Activated T-cell treated with anti-CD3 and anti-CD28 coated beads, Interleukin-2, amount 50 U/mL, for 4 hours (primary cell): Measurements from ENCODE around the gene TMEM94. TPM values are rescaled to one million over a fixed set of nuclear protein-coding genes. Genes with fewer than 3 reads are reported as not detected.

ENCODE experiments used
- ATAC-seq, 2 donors: fragments of 200-7000 bp; cut with Tn5 transposase; one replicate each; pipeline ENCODE4 v1.10.0; 2021
- DNase-seq: peaks from one replicate; pipeline ENCODE4 v3.0.0-alpha.2; 2020
- H3K27me3 Mint-ChIP-seq: one replicate; pipeline ENCODE4 v1.8.0; 2021; ENCODE audit warnings: low read depth, mixed read lengths
- H3K36me3 Mint-ChIP-seq: one replicate; pipeline ENCODE4 v1.8.0; 2022; ENCODE audit warnings: mixed read lengths; ENCODE audit not compliant: insufficient read depth
- H3K4me1 Mint-ChIP-seq: one replicate; pipeline ENCODE4 v1.8.0; 2021; ENCODE audit warnings: low read depth, mixed read lengths
- H3K4me3 Mint-ChIP-seq: one replicate; pipeline ENCODE4 v1.8.0; 2021; ENCODE audit warnings: mild to moderate bottlenecking, moderate library complexity, mixed read lengths
- H3K9me3 Mint-ChIP-seq: one replicate; pipeline ENCODE4 v1.8.0; 2021; ENCODE audit warnings: mixed read lengths
- total RNA-seq, 3 donors: library from RNA; stranded (reverse); gene quantifications; one replicate each; pipeline ENCODE4 v1.2.1, GENCODE V29; 2021

Gene TMEM94
- total RNA-seq, 3 donors from 2014 or later, result 44.0 to 49.6 (median 46.6) TPM

GRCh38 chr17:75542229-75542628 is 85.8 kb downstream of the TMEM94 start:
- Mint-ChIP-seq H3K4me1 (no peaks in the 10 kb centered on the region), H3K27me3 (no peaks in the 10 kb centered on the region), H3K9me3 (no peaks in the 10 kb centered on the region), H3K36me3 (peaks cover 2% of the 10 kb centered on the region), H3K4me3 (no peak overlapping the region)
- no peak for ATAC-seq
- no peak for DNase-seq

DNA sequence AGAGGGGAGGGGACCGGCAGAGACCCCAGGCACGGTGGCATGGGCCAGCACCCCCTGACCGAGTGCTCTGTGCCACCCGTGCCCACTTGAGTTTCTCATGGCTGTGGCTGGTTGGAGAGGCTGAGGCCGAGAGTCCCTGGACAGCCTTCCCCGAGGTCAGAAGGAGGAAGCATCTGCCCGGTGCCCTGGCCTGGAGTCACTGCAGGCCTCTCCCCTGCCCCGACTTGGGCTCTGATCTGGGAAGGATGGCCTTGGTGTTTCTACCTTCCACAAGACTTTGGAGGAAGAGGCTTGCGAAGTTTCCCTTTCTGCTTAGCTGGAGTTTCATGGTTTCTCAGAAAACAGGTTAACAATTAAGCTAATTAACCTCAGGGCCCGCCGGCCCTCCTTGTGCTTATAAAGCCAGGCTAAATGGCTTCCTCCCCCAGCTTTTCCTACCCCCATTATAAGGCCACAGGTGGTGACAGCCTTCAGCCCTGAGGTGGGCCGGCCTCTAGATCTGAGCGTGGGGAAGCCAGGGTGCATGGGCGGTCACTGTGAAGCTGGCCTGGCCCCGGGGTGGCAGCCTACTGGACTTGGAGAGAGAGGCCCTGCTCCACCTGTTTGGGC is 86.4 kb downstream of the TMEM94 start:
- H3K9me3 Mint-ChIP-seq, result no peaks in the 10 kb centered on the region
- DNase-seq (no peak), ATAC-seq (no peak)
- no peak overlapping the region for H3K4me3 Mint-ChIP-seq
- no peaks in the 10 kb centered on the region for H3K27me3 Mint-ChIP-seq
- peaks cover 4% of the 10 kb centered on the region for H3K36me3 Mint-ChIP-seq
- H3K4me1 Mint-ChIP-seq, result no peaks in the 10 kb centered on the region

GRCh38 chr17:75544250-75544649 is 87.8 kb downstream of the TMEM94 start:
- ATAC-seq, result no peak
- Mint-ChIP-seq H3K4me3 (no peak overlapping the region), H3K9me3 (no peaks in the 10 kb centered on the region), H3K36me3 (peaks cover 5% of the 10 kb centered on the region), H3K27me3 (no peaks in the 10 kb centered on the region), H3K4me1 (no peaks in the 10 kb centered on the region)
- DNase-seq, result no peak

DNA sequence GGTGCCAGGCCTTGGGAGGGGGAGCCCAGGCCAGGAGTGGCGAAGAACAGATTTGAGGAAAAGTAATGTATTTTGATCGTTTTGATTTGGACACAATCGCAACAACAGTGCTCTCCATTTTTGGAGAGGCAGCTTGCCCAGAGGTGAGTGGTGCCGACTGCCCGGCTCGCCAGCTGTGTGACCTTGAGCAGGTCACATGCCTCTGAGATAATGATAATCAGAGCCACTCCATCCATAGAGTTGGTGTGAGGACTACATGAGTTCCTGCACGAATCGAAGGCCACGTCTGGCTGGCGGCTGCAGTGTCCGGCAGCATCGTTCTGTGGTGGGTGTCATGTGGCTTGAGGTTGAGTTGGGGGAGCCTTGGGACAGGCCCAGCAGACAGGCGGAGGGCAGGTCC is 89.7 kb downstream of the TMEM94 start:
- H3K27me3 Mint-ChIP-seq, result no peaks in the 10 kb centered on the region
- no peaks in the 10 kb centered on the region for H3K9me3 Mint-ChIP-seq
- DNase-seq (no peak), ATAC-seq (no peak)
- H3K4me3 Mint-ChIP-seq, result no peak overlapping the region
- H3K4me1 Mint-ChIP-seq, result peaks cover 2% of the 10 kb centered on the region
- H3K36me3 Mint-ChIP-seq, result peaks cover 5% of the 10 kb centered on the region

DNA sequence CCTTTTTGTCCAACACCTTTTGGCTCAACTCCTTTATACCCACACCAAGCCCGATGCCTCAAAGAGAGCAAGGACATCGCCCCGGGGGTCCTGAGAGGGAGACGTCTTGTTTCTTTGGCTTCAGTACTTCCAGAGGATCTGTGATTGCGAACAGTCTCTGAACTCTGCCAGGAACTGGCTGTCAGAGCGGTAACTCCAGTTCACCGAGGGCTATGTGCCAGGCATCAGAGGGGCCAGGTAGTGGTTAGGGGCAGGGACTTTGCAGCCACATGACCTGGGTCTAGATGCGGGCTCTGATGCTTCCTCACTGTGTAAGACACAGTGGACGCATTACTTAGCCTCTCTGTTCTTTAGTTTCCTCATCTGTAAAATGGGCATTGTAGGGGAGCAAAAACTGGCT is 90.7 kb downstream of the TMEM94 start:
- peaks cover 2% of the 10 kb centered on the region for H3K4me1 Mint-ChIP-seq
- ATAC-seq, result no peak
- DNase-seq, result no peak
- no peak overlapping the region for H3K4me3 Mint-ChIP-seq
- no peaks in the 10 kb centered on the region for H3K27me3 Mint-ChIP-seq
- H3K36me3 Mint-ChIP-seq, result peaks cover 5% of the 10 kb centered on the region
- no peaks in the 10 kb centered on the region for H3K9me3 Mint-ChIP-seq

DNA sequence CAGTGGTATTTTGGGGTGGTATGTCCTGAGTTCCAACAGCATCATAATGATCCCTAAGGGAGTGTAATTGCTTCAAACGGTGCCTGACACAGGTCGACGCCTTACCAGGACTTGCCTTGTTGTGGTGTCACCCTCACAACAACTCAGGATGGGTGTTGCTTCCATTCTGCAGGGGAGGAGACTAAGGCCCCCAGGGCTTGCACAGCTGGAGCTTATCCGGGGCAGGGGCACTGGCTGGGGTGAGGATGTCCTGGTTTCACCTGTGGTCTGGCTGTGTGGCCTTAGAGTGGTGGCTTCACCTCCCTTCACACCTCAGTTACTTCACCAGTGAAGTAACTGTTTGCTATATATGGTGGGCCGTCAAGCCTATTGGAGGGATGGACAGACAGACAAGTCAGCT is 92.4 kb downstream of the TMEM94 start:
- Mint-ChIP-seq H3K27me3 (no peaks in the 10 kb centered on the region), H3K36me3 (peaks cover 5% of the 10 kb centered on the region), H3K4me3 (no peak overlapping the region), H3K4me1 (peaks cover 2% of the 10 kb centered on the region), H3K9me3 (no peaks in the 10 kb centered on the region)
- ATAC-seq (no peak), DNase-seq (no peak)

Other genes with a start within 250 kb of the TMEM94 start
- gene GGA3, start 195.0 kb upstream of the TMEM94 start, total RNA-seq, result 10 to 100 TPM; 64.2 to 80.5 (median 71.2) TPM
- 100 to 1,000 TPM; 131 to 167 (median 160) TPM for gene MRPS7, start 194.8 kb upstream of the TMEM94 start, total RNA-seq
- 10 to 100 TPM; 35.4 to 39.8 (median 38.4) TPM for gene MIF4GD, start 185.4 kb upstream of the TMEM94 start, total RNA-seq
- gene SLC25A19, start 167.2 kb upstream of the TMEM94 start, total RNA-seq, result 100 to 1,000 TPM; 111 to 140 (median 134) TPM
- gene GRB2, start 51.0 kb upstream of the TMEM94 start, total RNA-seq, result 100 to 1,000 TPM; 186 to 210 (median 207) TPM
- gene CASKIN2, start 58.9 kb downstream of the TMEM94 start, total RNA-seq, result 1 to 10 TPM; 4.3 to 6.0 (median 5.9) TPM
- gene TSEN54, start 59.9 kb downstream of the TMEM94 start, total RNA-seq, result 10 to 100 TPM; 64.1 to 76.2 (median 71.5) TPM
- 10 to 100 TPM in 2 of 3 donors, 1 to 10 TPM in 1; 9.5 to 14.1 (median 10.2) TPM for gene LLGL2, start 69.1 kb downstream of the TMEM94 start, total RNA-seq
- gene MYO15B, start 131.2 kb downstream of the TMEM94 start, total RNA-seq, result 10 to 100 TPM in 2 of 3 donors, 1 to 10 TPM in 1; 9.3 to 29.6 (median 14.0) TPM
- under 1 TPM in 1 of 3 donors, not detected in 2; 0.24 TPM for gene SMIM5, start 176.8 kb downstream of the TMEM94 start, total RNA-seq
- gene RECQL5, start 210.5 kb downstream of the TMEM94 start, total RNA-seq, result 10 to 100 TPM; 20.7 to 26.1 (median 21.8) TPM
- gene SAP30BP, start 210.7 kb downstream of the TMEM94 start, total RNA-seq, result 100 to 1,000 TPM; 115 to 124 (median 119) TPM